GM23338 (cell line): Measurements from ENCODE around the gene HNF1A.

Source experiments
- CREB1 ChIP-seq: fragments of 250-450 bp; sonication (Bioruptor Pico); IDR thresholded peaks from 2 replicates; pipeline ENCODE4 v1.5.0; 2020; ENCODE audit warnings: low read depth, mild to moderate bottlenecking, moderate library complexity
- CTCF ChIP-seq, 2 experiments: fragments of 200-600 bp in 1 of 2; sonication (generic) in 1 of 2; conservative IDR thresholded peaks; 2 replicates each; pipeline versions ENCODE4 v1.5.1 to v1.6.1; 2016 to 2017; ENCODE audit warnings: antibody characterized with exemption in 2 of 2, low read depth in 2 of 2, mild to moderate bottlenecking in 2 of 2, moderate library complexity in 1 of 2
- EZH2 ChIP-seq: fragments of 200-600 bp; sonication (generic); IDR thresholded peaks from one replicate; pipeline ENCODE4 v1.8.0; 2017; ENCODE audit warnings: antibody characterized with exemption, mild to moderate bottlenecking, low read depth; ENCODE audit not compliant: unreplicated experiment
- EZH2phosphoT487 ChIP-seq: fragments of 200-600 bp; sonication (generic); IDR thresholded peaks from one replicate; pipeline ENCODE4 v1.8.1; 2018; ENCODE audit warnings: antibody characterized with exemption; ENCODE audit not compliant: unreplicated experiment
- JUNB ChIP-seq: IDR thresholded peaks from one replicate; pipeline ENCODE4 v1.6.1; 2016; ENCODE audit warnings: antibody characterized with exemption; ENCODE audit not compliant: unreplicated experiment
- POLR2AphosphoS5 ChIP-seq: IDR thresholded peaks from 2 replicates; pipeline ENCODE4 v1.6.1; 2016; ENCODE audit warnings: antibody characterized with exemption, low read depth

- TF ChIP-seq CTCF (conservative IDR thresholded peaks at IDR 0.05; ENCODE audit: low read depth in 2 of 2) = no peak
- TF ChIP-seq EZH2 = no peak
- TF ChIP-seq EZH2phosphoT487 = no peak
- no peak for TF ChIP-seq CREB1
- no peak for TF ChIP-seq POLR2AphosphoS5
- no peak for TF ChIP-seq JUNB
Observed at GRCh38 chr12:120984351-120984898, 6.1 kb downstream of the HNF1A start.
